Left colon (tissue), 2 donors: ENCODE results near the gene RPL41. TPM values are rescaled to one million over a fixed set of nuclear protein-coding genes. Genes with fewer than 3 reads are reported as not detected.

ENCODE experiments used
- ATAC-seq: fragments of 200-7000 bp; cut with Tn5 transposase; one replicate; pipeline ENCODE4 v1.9.1; 2020; ENCODE audit warnings: mild to moderate bottlenecking, moderate library complexity
- DNase-seq, 2 donors: peaks; one replicate each; pipeline ENCODE4 v3.0.0-alpha.2; 2020
- intact Hi-C, 2 donors: fragments of 100-400 bp; cut with DNase I in 1 of 2; cut with micrococcal nuclease in 1 of 2; formaldehyde crosslinking; loops; one replicate each; pipeline versions ENCODE4 v1.11.2 to v1.14.0; 2022; cut with DNase I, micrococcal nuclease
- total RNA-seq, 2 donors: library from RNA; stranded (reverse); fragmentation: NEBNext Ultra II Directional; extraction: Animal tissue kit (Norgen Biotek cat#: 25700); gene quantifications; one replicate each; pipeline ENCODE4 v1.2.1, GENCODE V29; 2021
- donor health status: DM: no; HTN: no; CAD: no.
- donor health status: DM: yes; HTN: yes; CAD: no.

Gene RPL41
- total RNA-seq, 2 donors from 2014 or later, result 2,955 to 2,956 TPM

- no peak for DNase-seq
- intact Hi-C loops, result loop anchor here in 1 of 2 donors (10.0 kb wide), 1 partner anchor 63 kb away; the partner anchor contains the start of gene SMARCC2
- no peak for ATAC-seq
Observed at GRCh38 chr12:56121204-56121870, 4.9 kb downstream of the RPL41 start.

- DNase-seq (no peak), ATAC-seq (no peak)
- intact Hi-C loops, result loop anchor here in 1 of 2 donors (10.0 kb wide), 1 partner anchor 62 kb away; the partner anchor contains the start of gene SMARCC2
Observed at GRCh38 chr12:56122637-56123036, 6.2 kb downstream of the RPL41 start.

GRCh38 chr12:56124133-56124532 lies 7.7 kb downstream of the RPL41 start:
- no peak for ATAC-seq
- intact Hi-C loops, result loop anchor here in 1 of 2 donors (10.0 kb wide), 1 partner anchor 61 kb away; the partner anchor contains the start of gene SMARCC2

GRCh38 chr12:56126732-56127239 lies 10.4 kb downstream of the RPL41 start:
- DNase-seq (no peak), ATAC-seq (no peak)
- intact Hi-C loops, result loop anchor here in 1 of 2 donors (5.0 to 10.0 kb wide), 2 partner anchors 36 to 58 kb away; partner anchors contain the start of gene SMARCC2

More at GRCh38 chr12:56124133-56124532, 7.7 kb downstream of the RPL41 start:
- no peak for DNase-seq

GRCh38 chr12:56127485-56127887 lies 11.1 kb downstream of the RPL41 start:
- ATAC-seq (no peak), DNase-seq (no peak)
- intact Hi-C loops, result loop anchor here in 1 of 2 donors (5.0 to 10.0 kb wide), 2 partner anchors 35 to 57 kb away; partner anchors contain the start of gene SMARCC2

- DNase-seq (peak; percentile 97 to 100), ATAC-seq (peak; percentile 81)
- intact Hi-C loops, result loop anchor here in 1 of 2 donors (5.0 to 10.0 kb wide), 2 partner anchors 34 to 57 kb away; partner anchors contain the start of gene SMARCC2
Observed at GRCh38 chr12:56127888-56128669, 11.6 kb downstream of the RPL41 start, which contains the start of gene ESYT1. TSS of gene ESYT1 (plus strand) at chr12:56128267. CDS start at chr12:56128320, 53 bp downstream.

- ATAC-seq, result peak; percentile 6
- intact Hi-C loops, result loop anchor here in 1 of 2 donors (5.0 to 10.0 kb wide), 2 partner anchors 34 to 56 kb away; partner anchors contain the start of gene SMARCC2
- no peak for DNase-seq
Observed at GRCh38 chr12:56128670-56129205, 12.3 kb downstream of the RPL41 start.

GRCh38 chr12:56129206-56129941 lies 12.9 kb downstream of the RPL41 start:
- ATAC-seq (peak; percentile 37), DNase-seq (peak; percentile 75 to 81)
- intact Hi-C loops, result loop anchor here in 1 of 2 donors (5.0 to 10.0 kb wide), 2 partner anchors 33 to 55 kb away; partner anchors contain the start of gene SMARCC2

GRCh38 chr12:56129942-56130495 lies 13.6 kb downstream of the RPL41 start:
- DNase-seq (no peak), ATAC-seq (no peak)
- intact Hi-C loops, result loop anchor here in 1 of 2 donors (5.0 to 10.0 kb wide), 2 partner anchors 32 to 55 kb away; partner anchors contain the start of gene SMARCC2

GRCh38 chr12:56130876-56131275 lies 14.4 kb downstream of the RPL41 start:
- intact Hi-C loops, result no loop called here
- ATAC-seq, result no peak
- DNase-seq, result no peak

GRCh38 chr12:56134897-56135296 lies 18.5 kb downstream of the RPL41 start:
- no peak for DNase-seq
- intact Hi-C loops, result no loop called here
- no peak for ATAC-seq

GRCh38 chr12:56137853-56138571 lies 21.6 kb downstream of the RPL41 start:
- intact Hi-C loops, result no loop called here
- ATAC-seq (no peak), DNase-seq (no peak)

- intact Hi-C loops, result no loop called here
- no peak for ATAC-seq
- DNase-seq, result peak in 1 of 2 donors; percentile 23
Observed at GRCh38 chr12:56141946-56142784, 25.7 kb downstream of the RPL41 start.

- intact Hi-C loops, result no loop called here
- ATAC-seq, result no peak
Observed at GRCh38 chr12:56143217-56143616, 26.8 kb downstream of the RPL41 start.

GRCh38 chr12:56143870-56144269 lies 27.4 kb downstream of the RPL41 start:
- intact Hi-C loops, result no loop called here
- ATAC-seq, result peak; percentile 65
- DNase-seq, result no peak

More at GRCh38 chr12:56143217-56143616, 26.8 kb downstream of the RPL41 start:
- peak in 1 of 2 donors; percentile 24 for DNase-seq

GRCh38 chr12:56145217-56145616 lies 28.8 kb downstream of the RPL41 start:
- ATAC-seq, result no peak
- DNase-seq, result no peak
- intact Hi-C loops, result no loop called here
